Measurements from ENCODE around the gene CLDND1.

- TF ChIP-seq EZH2phosphoT487 (IDR thresholded peaks at IDR 0.05; ENCODE audit: insufficient read depth, low read depth) (no peak), EZH2 (IDR thresholded peaks at IDR 0.05; ENCODE audit: insufficient read depth, poor library complexity, severe bottlenecking) (no peak)
Measured at GRCh38 chr3:98512576-98512975, 10.1 kb downstream of the CLDND1 start.

Data from GM23248 (cell line).